ENCODE measurements around the gene SUCLG2. TPM values are rescaled to one million over a fixed set of nuclear protein-coding genes. Genes with fewer than 3 reads are reported as not detected.

Gene SUCLG2
- total RNA-seq, 4 donors from 2014 or later: 29.5 to 40.2 (median 35.7) TPM

DNA sequence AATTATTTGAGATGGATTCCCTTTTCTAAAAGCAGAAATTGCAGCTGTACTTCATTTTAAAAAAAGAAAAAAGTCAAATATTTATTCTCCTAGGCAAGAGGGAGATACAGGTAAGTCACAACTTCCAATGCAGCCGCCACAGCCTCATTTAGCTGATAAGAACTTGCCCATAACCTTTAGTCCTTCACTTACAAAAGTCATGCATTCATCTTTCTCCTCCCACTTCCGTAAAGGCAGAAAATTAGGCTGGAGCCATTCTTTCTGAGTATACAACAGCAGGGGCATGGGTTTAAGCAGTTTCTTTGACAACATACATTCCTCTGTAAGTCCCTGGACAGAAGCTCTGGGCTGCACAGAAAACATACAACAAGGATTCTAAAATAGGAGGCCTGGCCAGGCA is 4.3 kb downstream of the SUCLG2 start:
- WGBS: 87% methylated on average over 2 of the region's 2 CpGs
- Histone ChIP-seq H3K4me3 (no peak overlapping the region), H3K27ac (no peak overlapping the region), H3K36me3 (no peaks in the 10 kb centered on the region), H3K4me1 (peaks cover 28% of the 10 kb centered on the region), H3K27me3 (no peaks in the 10 kb centered on the region), H3K9me3 (no peaks in the 10 kb centered on the region)
- DNase-seq (ENCODE audit: low spot score in 2 of 2): no peak
- TF ChIP-seq CTCF (IDR thresholded peaks at IDR 0.05) (no peak), POLR2AphosphoS5 (IDR thresholded peaks at IDR 0.05) (no peak), POLR2A (IDR thresholded peaks at IDR 0.05) (no peak), EP300 (IDR thresholded peaks at IDR 0.05) (no peak)

DNA sequence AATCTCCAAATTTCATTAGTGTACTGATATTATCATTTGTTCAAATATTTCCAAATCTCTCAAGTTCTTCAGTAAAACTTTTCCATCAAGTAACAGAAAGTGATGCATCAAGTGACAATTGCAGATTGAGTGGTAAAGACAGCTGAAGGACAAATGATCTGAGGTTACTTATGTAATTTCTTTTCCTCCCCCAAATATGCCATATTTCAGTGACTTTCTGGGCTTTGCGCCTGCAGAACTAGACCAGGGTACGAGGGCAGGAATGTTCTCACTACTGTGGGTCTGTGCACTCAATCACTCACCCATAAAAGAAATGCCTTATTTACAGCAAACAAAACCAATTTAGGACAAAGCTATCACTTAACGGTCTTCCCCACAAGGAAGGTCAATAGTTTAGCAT is 4.7 kb downstream of the SUCLG2 start:
- no peak for DNase-seq (ENCODE audit: low spot score in 2 of 2)
- H3K36me3 ChIP-seq: no peaks in the 10 kb centered on the region
- no peak for TF ChIP-seq EP300 (IDR thresholded peaks at IDR 0.05)
- no peak for TF ChIP-seq POLR2AphosphoS5 (IDR thresholded peaks at IDR 0.05)
- no peak for TF ChIP-seq CTCF (IDR thresholded peaks at IDR 0.05)
- no peak for TF ChIP-seq POLR2A (IDR thresholded peaks at IDR 0.05)
- no peak overlapping the region for H3K4me3 ChIP-seq
- H3K27me3 ChIP-seq: no peaks in the 10 kb centered on the region
- WGBS: 78% methylated on average over 3 of the region's 3 CpGs
- H3K27ac ChIP-seq: no peak overlapping the region
- H3K9me3 ChIP-seq: no peaks in the 10 kb centered on the region
- H3K4me1 ChIP-seq: peaks cover 24% of the 10 kb centered on the region

DNA sequence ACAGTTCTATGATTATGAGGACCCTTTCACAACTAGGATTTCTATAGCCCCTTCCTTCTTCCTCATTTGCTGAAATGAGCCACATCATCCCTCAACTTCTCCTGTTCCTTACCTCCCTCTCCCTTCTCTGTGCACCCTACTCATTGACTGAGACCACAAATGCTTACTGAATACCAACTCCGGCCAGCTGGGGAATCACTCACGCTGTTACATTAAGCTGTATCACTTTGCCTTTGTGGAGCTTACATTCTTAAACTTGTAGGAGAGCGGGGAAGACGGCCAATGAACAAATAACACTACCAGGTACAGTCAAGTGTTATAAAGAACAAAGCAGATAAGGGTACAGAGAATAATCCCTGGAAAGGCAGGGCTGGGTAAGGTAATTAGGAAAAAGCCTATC is 5.7 kb downstream of the SUCLG2 start:
- WGBS: 91% methylated on average over 4 of the region's 4 CpGs
- no peaks in the 10 kb centered on the region for H3K27me3 ChIP-seq
- H3K4me1 ChIP-seq: peaks cover 20% of the 10 kb centered on the region
- H3K36me3 ChIP-seq: no peaks in the 10 kb centered on the region
- H3K27ac ChIP-seq: no peak overlapping the region
- DNase-seq (ENCODE audit: low spot score in 2 of 2): no peak
- H3K4me3 ChIP-seq: no peak overlapping the region
- no peaks in the 10 kb centered on the region for H3K9me3 ChIP-seq
- TF ChIP-seq POLR2AphosphoS5 (IDR thresholded peaks at IDR 0.05): no peak
- no peak for TF ChIP-seq EP300 (IDR thresholded peaks at IDR 0.05)
- no peak for TF ChIP-seq POLR2A (IDR thresholded peaks at IDR 0.05)
- TF ChIP-seq CTCF (IDR thresholded peaks at IDR 0.05): no peak

DNA sequence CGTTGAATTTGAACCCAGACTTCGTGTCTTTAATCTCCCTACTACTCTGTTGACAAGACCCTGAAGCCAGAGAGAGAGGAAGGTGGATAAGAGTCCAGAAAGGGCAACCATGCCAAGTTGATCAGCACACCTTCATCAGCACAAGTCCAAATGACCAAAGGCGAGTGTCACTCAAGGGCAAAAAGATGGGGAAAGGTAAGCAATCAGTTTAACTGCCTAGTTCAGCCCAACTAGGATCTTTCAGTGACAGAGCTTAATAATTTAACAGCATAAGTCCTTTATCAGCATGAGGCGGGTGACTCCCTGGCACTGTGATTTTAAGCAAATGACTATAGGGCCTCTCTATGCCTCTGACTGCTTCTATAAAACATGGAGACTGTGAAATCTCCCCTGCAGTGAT is 6.2 kb downstream of the SUCLG2 start:
- Histone ChIP-seq H3K4me3 (no peak overlapping the region), H3K27me3 (no peaks in the 10 kb centered on the region), H3K4me1 (peaks cover 16% of the 10 kb centered on the region), H3K36me3 (no peaks in the 10 kb centered on the region), H3K9me3 (no peaks in the 10 kb centered on the region), H3K27ac (no peak overlapping the region)
- 74% methylated on average over 4 of the region's 4 CpGs for WGBS
- DNase-seq (ENCODE audit: low spot score in 2 of 2): no peak
- TF ChIP-seq POLR2A (IDR thresholded peaks at IDR 0.05) (no peak), EP300 (IDR thresholded peaks at IDR 0.05) (no peak), CTCF (IDR thresholded peaks at IDR 0.05) (no peak), POLR2AphosphoS5 (IDR thresholded peaks at IDR 0.05) (no peak)

DNA sequence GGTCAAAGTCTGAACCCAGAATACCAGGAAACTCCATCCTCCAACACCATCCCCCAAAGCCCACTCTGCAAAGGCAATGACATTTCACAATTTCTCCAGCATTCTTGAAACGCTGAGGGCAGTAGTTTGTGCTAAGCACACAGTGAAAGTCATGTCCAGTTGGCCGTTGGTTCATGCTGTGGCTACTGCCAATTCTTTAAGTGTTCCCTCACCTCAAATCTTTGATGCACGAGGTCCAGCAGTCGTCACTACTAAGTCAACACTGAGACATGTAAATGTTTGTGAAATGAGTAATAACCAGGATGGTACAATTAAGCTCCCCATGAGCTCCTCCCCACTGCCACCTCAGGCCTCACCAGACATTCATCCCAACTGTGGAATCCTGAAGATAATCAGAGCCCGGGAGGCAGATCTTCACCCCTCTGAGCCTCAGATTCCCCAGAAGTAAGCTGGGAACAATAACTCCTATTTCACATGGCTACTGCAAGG is 7.0 kb downstream of the SUCLG2 start:
- Histone ChIP-seq H3K4me1 (peaks cover 9% of the 10 kb centered on the region), H3K4me3 (no peak overlapping the region), H3K36me3 (no peaks in the 10 kb centered on the region), H3K27ac (no peak overlapping the region), H3K9me3 (no peaks in the 10 kb centered on the region), H3K27me3 (no peaks in the 10 kb centered on the region)
- DNase-seq (ENCODE audit: low spot score in 2 of 2): no peak
- WGBS: 78% methylated on average over 5 of the region's 5 CpGs
- TF ChIP-seq EP300 (IDR thresholded peaks at IDR 0.05) (no peak), POLR2AphosphoS5 (IDR thresholded peaks at IDR 0.05) (no peak)
